GM20000 (cell line): ENCODE measurements around the gene MATK.

Experiments used
- DNase-seq: peaks from one replicate; pipeline ENCODE4 v3.0.0; 2012; ENCODE audit warnings: low spot score
- CTCF ChIP-seq: IDR thresholded peaks from 2 replicates; pipeline ENCODE4 v1.5.1; 2012; ENCODE audit warnings: mild to moderate bottlenecking, control low read depth; ENCODE audit errors: extremely low read depth, missing control alignments

The MATK gene

DNA sequence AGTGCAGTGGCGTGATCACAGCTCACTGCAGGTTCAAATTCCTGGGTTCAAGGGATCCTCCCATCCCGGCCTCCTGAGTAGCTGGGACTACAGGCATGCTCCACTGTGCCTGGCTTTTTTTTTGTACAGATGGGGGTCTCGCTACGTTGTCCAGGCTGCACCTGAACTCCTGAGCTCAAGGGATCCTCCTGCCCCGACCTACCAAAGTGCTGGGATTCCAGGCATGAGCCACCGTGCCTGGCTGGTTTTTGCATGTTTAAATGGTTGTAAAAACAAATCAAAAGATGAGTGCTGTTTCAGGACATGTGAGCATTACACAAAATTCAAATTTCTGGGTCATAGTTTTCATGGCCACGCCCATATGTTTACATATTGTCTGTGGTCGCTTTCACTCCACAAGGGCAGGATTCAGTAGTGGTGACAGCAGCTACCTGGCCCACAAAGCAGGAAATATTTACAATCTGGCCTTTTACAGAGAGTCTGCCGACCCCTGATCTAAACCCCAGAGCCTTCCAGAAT is 5.3 kb downstream of the MATK start:
- DNase-seq = no peak

DNA sequence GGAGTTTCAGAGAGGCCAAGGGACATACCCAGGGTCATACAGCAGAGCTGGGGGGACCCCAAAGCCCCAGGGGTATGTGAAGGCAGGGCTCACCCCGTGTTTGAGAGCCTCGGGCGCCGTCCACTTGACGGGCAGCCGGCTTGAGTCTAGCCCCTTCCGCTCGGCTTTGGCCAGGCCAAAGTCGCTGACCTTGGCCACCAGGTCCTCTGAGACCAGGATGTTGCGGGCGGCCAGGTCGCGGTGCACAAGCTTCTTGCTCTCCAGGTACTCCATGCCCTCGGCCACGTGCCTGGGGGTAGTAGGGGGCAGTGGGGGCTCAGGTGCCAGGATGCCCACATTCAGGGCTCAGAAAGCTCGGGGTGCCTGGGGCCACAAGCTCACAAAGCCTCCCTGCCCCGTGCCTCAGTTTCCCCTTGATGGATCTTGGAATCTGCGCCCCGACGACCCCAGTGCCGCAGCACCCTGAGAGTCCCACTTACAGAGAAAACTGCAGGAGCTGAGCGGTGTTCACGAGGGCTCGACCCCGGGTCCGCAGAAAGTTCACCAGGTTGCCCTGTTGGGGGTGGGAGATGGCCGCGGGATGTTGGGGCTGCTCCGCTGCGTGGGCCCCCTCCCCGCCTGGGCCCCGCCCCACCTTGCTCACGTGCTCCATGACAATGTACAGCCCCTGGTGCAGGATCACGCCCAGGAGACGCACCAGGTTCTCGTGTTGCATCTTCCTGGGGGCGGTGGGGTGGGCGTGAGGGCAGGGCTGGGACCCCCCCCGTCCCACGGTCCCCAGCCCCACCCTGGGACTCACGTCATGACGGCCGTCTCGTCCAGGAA is 7.1 kb downstream of the MATK start:
- no peak for TF ChIP-seq CTCF
- DNase-seq = no peak

More for the DNA sequence above, 5.3 kb downstream of the MATK start:
- TF ChIP-seq CTCF = no peak

DNA sequence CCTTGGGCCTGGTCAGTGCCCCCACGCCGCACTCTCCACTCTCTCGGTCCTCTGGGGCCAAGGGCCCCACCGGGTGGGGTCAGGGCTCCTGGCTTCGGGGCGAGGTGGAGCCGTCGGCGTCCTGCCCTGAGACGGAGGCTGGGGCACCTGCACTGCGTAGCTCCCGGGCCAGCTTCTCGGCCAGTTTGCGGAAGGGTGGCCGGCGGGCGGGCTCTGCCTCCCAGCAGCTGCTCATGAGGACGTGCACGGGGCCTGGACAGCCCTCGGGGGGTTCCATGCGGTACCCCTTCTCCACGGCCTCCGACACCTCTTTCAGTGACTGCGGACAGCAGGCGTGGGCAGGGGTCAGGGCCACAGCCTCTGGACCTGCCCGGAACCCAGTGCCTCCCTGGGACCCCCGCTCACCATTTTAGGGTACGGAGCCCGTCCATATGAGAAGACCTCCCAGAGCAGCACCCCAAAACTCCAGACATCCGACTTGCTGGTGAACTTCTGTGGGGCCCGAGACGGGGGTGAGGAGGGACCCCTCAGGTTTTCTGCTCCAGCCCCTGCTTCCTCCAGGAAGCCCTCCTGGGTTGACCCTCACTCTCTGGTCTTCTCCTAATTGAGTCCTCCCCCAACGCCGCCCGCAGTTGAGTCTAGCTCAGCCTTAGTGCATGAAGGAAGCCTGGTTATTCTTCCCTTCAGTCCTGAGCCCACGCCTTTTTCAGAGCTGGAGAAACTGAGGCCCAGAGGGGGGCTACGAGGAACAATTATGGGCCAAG is 7.9 kb downstream of the MATK start:
- DNase-seq = no peak
- no peak for TF ChIP-seq CTCF

GRCh38 chr19:3776479-3777040 is 9.6 kb downstream of the MATK start:
- no peak for TF ChIP-seq CTCF
- DNase-seq = no peak

DNA sequence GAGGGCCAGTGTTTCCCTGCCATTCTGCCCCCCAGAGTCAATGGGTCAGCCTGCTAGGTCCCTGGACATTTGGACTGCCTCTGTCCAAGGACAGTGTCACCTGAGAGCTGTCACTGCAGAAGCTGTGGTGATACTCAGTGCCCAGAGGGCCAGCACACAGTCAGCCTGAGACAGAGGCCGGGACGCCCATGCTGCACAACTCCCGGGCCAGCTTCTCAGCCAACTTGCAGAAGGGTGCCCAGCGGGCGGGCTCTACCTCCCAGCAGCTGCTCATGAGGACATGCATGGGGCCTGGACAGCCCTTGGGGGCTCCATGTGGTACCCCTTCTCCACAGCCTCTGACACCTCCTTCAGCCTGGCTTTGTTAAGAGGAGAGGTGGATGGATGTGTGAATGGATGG is 10.3 kb downstream of the MATK start:
- no peak for DNase-seq
- no peak for TF ChIP-seq CTCF

DNA sequence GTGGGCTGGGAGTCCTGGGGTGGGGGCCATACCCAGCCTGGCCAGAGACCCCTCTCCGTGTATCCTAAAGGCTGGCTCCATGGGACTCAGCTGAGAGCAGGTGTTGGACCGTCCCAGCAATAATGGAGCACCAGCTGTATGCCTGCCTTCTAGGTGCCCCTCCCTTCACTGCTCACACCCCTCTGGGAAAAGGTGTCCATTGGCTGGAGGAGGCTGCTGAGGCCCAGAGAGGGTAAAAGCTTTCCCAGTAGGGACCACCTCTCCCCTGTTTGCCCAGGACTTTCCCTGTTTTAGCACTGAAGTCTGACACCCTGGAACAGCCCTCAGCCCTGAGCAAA is 10.8 kb downstream of the MATK start:
- TF ChIP-seq CTCF = no peak
- no peak for DNase-seq
